Measurements from ENCODE around the gene ADGB.

DNA sequence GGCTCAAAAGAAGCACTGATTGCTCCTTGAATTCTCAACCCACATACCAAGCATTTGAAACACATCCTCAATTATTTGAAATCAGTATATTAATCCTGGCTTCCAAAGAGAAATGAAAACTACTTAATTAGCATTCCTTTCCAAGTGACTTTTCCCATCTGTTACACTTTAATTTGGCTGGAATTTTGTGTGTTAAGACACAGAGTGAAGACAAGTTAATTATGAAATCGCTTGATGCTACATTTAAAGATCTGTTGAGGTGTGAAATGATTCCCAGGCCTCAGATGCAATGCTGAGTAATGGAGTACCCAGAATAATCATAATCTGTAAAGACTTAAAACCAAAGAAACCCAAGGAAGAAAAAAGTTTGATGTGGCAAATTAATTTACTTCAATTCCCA lies 241.4 kb downstream of the ADGB start:
- TF ChIP-seq CTCF (optimal IDR thresholded peaks at IDR 0.05 in 1 of 3, IDR thresholded peaks at IDR 0.05 in 1 of 3, conservative IDR thresholded peaks at IDR 0.05 in 1 of 3; ENCODE audit: extremely low read depth in 1 of 3, insufficient read depth in 2 of 3, low read length in 3 of 3) = no peak
- no peak for TF ChIP-seq EZH2 (IDR thresholded peaks at IDR 0.05; ENCODE audit: low read length)

Measured in keratinocyte (primary cell).